ENCODE results near the gene PRKG1. TPM values are rescaled to one million over a fixed set of nuclear protein-coding genes. Genes with fewer than 3 reads are reported as not detected.
A peak's percentile ranks its signal among the peaks of the same experiment; 100 is the strongest.

The PRKG1 gene
- total RNA-seq, 2 donors from 2014 or later, result 17.2 TPM

DNA sequence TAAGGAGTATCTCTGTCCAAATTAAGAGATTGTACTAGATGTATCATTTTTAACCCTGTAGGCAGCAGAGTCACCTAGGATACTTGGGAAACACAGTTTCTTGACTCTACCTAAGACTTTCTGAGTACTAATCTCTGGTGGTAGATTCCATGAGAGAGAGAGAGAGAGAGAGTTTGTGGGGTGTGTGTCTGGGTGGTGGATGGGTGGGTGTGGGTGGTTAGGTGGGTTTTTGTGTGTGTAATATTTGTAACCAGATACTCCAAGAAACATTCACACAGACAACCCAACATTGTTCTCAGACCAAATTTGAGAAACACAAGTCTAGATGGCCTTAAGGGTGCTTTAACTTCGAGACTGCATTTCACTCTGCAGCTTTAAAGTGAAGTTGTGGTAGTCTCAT, 215.2 kb downstream of the PRKG1 start:
- intact Hi-C loops (cut with DNase I, micrococcal nuclease), result no loop called here
- no peak for ATAC-seq
- no peak for DNase-seq

- ATAC-seq (no peak), DNase-seq (no peak)
- intact Hi-C loops (cut with DNase I, micrococcal nuclease), result no loop called here
These were observed 217.7 kb downstream of the PRKG1 start for GRCh38 chr10:51291961-51292360.

GRCh38 chr10:51297438-51297837, 223.2 kb downstream of the PRKG1 start:
- ATAC-seq, result no peak

GRCh38 chr10:51300617-51301304, 226.5 kb downstream of the PRKG1 start:
- intact Hi-C loops (cut with DNase I, micrococcal nuclease), result no loop called here
- DNase-seq, result no peak
- no peak for ATAC-seq

More at GRCh38 chr10:51297438-51297837, 223.2 kb downstream of the PRKG1 start:
- DNase-seq, result no peak
- intact Hi-C loops (cut with DNase I, micrococcal nuclease), result no loop called here

DNA sequence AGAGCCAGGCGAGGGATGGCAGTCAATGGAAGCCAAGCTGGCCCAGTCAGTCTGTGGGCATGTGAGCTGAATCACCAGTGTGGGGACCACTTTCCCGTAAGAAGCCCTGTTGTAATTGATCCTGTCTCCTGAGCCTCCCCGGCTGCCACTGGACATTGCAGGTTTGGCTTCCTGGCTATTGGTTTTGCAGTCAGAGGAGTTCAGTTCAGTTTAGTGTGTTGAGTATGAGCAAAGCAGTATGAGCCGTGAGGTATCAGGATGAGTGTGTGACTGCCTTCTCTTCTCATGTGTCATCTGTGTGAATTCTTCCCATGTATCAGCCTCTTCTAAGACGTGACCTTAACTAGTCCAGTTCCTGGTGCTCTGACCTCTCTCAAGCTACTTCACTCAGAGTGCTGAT, 227.4 kb downstream of the PRKG1 start:
- intact Hi-C loops (cut with DNase I, micrococcal nuclease), result no loop called here
- DNase-seq (no peak), ATAC-seq (no peak)

- intact Hi-C loops (cut with DNase I, micrococcal nuclease), result no loop called here
- DNase-seq, result no peak
- no peak for ATAC-seq
These were observed 228.0 kb downstream of the PRKG1 start for GRCh38 chr10:51302316-51302715.

- no peak for ATAC-seq
- DNase-seq, result no peak
- intact Hi-C loops (cut with DNase I, micrococcal nuclease), result no loop called here
These were observed 233.8 kb downstream of the PRKG1 start for GRCh38 chr10:51308116-51308515.

DNA sequence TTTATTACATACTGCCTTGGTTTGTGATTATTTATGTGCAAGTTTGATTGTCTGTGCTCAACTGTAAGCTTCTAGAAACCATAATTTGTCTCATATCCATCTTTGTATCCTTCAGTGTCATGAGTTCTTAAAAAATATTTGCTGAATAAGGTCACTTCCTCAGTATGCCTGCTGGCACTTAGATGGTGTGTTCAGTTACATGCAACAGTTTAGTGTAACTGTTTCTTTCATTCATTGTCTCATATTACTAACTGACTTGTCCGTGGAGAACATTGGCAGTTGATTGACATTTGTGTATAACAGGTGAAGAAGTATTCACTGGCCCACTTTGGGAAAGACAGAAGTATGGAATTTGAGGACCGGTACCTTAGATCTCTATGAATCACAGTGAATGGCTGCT, 236.9 kb downstream of the PRKG1 start:
- intact Hi-C loops (cut with DNase I, micrococcal nuclease), result no loop called here
- DNase-seq (no peak), ATAC-seq (no peak)

GRCh38 chr10:51312817-51313216, 238.5 kb downstream of the PRKG1 start:
- ATAC-seq (peak; percentile 46), DNase-seq (no peak)
- intact Hi-C loops (cut with DNase I, micrococcal nuclease), result no loop called here

DNA sequence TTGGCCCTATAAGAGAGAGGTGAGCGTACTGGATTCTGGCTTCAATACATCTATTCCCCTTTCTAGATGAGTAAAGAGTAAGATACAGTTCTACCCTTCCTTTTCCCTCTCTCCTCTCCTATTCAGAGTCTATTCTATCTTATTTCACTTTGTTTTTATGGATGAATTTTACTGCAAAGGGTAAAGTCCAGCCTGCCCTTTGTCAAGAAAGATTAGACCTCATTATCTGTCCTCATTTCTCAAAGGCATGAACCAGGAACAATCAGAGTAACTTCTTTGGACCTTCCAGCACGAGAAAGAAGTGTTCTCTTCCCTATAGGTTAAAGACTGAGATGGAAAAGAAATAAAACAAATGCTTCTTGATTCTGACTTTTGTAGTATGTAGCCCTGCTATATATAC, 239.0 kb downstream of the PRKG1 start:
- ATAC-seq, result peak; percentile 93
- intact Hi-C loops (cut with DNase I, micrococcal nuclease), result no loop called here
- DNase-seq, result no peak

DNA sequence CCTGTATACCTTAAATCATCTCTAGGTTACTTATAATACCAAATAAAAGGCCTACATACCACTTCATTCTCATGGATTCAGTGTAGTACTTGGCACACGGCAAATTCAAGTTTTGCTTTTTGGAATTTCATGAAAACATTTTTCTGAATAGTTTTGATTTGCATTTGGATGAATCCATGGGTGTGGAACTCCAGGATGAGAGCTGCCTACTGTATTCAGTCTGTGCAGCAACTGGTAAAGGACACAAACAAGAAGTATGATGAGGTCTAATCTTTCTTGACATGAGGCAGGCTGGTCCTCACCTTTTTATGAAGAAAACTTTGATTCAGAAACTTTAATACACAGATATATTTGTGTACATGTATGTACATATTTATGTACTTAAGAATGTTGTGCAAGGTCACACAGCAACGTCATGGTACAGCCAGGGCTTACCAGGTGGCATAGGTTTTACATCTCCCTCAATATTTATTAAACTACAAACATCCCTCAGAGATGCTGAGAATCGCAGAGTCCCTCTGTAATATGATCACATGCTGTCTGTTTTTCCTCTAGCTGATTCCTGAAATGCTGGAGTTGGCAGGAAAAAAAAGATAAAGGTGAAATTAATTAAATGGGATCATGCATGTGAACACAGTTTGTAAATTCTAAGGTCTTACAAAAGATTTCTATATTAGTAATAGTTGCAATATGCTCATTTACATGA, 239.6 kb downstream of the PRKG1 start:
- no peak for DNase-seq
- ATAC-seq, result no peak
- intact Hi-C loops (cut with DNase I, micrococcal nuclease), result no loop called here

DNA sequence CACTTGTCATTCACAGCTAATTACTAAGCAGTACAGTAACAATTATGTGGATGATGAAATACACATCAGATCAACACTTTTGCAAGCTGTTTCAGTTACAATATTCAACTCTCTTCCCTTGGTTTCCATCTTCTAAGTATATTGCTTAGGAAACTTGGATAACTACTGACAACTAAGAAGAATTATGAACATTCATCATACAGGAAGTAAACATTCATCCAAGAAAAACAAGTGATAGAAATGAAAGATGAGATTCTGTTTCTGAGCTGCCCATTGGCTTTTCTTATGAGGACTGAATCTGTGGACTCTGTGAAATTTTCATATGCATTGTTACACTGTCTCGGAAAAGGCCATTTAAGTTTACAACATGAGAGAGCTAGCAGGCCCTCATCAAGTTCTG, 240.2 kb downstream of the PRKG1 start:
- DNase-seq (no peak), ATAC-seq (no peak)
- intact Hi-C loops (cut with DNase I, micrococcal nuclease), result no loop called here

DNA sequence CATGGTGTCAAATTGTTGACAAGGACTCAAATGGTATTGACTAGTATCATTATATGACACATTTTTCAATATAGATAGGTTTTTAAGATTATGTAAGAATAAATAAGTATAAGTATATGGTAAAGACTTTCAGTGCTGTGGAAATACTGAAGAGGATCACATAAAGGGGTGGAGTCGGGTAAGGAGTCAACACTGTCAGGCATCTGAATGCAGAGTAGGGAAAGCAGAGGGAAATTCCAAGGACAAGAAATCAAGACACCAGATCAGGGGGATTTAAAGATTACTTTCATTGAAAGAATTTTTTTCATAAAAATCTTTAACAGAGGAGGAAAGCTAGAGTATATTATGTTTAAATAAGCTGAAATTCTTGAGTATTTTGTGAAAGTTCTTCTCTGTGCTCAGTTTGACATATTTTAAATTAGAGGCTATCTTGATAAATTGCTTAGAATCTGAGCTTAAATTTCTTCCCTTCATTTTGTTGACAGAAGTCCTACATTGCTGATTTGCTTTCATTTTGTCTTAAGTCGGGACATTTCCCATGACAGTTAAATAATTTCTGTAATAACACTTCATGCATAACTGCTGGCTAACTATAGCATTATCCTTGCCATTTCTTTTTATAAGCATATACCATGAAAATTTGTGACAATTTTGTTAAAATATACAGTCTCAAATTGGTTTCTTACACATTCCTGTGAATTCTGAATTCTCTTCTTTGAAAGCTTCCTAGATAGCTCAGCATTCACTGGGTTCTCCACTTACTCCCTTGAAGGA, 244.3 kb downstream of the PRKG1 start:
- intact Hi-C loops (cut with DNase I, micrococcal nuclease), result no loop called here
- DNase-seq (no peak), ATAC-seq (no peak)

DNA sequence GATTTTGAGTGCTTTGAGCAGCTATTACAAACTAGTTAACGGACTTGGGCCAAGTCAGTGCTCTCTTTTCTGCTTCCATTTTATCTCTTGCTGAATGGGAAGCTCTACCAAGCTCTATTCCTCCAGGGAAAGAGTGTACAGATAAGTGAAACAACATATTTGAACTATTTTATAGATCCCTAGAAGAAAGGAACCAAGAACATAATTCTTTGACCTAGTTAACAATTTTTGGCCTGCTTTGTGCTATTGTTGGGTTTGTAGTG, 244.8 kb downstream of the PRKG1 start:
- intact Hi-C loops (cut with DNase I, micrococcal nuclease), result no loop called here
- ATAC-seq, result no peak

DNA sequence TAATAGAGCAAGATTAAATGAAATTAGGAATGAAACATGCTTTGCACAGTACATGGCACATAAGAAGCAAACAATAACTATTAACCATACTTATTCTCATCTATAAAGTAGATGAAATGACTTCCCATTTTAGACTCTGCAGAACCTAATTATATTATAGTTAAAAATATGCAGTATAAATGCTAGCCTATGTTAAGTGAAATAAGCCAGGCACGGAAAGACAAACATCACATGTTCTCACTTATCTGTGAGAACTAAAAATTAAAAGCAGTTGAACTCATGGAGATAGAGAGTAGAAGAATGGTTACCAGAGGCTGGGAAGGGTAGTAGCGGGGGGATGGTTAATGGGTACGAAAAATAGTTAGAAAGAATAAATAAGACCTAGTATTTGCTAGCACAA, 247.0 kb downstream of the PRKG1 start:
- intact Hi-C loops (cut with DNase I, micrococcal nuclease), result no loop called here
- DNase-seq (no peak), ATAC-seq (no peak)

More for the DNA sequence above, 244.8 kb downstream of the PRKG1 start:
- DNase-seq, result no peak

DNA sequence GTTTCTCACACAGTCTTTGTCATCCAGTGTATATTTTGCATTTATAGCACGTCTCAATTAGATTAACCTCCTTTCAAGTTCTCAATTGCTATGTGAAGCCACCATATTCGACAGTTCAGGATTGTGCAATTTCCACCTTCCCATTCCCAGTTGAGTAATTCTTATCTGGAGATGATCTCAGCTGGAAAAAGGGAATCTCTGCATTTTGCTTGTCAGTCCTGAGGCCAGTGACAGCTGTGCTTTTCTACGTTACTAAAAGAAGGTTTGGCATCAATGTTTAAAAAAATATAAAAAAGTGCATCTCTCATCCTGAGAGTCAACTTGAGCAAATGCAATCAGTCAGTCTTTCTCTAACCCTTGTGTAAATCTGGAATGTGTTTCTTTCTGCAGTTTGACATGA, 247.7 kb downstream of the PRKG1 start:
- no peak for ATAC-seq
- no peak for DNase-seq
- intact Hi-C loops (cut with DNase I, micrococcal nuclease), result no loop called here

GRCh38 chr10:51325649-51326048, 251.4 kb downstream of the PRKG1 start:
- intact Hi-C loops (cut with DNase I, micrococcal nuclease), result no loop called here
- ATAC-seq, result no peak

DNA sequence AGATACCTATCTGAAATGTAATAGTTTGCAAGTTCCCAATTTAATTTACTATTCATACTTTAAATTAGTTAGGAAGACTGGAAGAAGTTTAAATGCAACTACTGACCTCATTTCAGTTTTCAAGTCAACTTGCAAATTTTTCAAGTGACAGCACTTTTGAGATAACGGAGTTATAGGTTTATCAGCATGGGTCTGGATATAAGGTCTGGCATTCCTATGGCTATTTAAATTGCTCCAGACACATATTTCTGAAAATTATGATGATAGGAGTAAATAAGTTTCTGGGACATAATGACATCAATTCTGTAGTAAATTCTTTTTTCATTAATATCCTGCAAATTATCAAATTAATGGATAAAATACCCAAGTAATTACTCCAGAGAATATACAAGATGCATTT, 251.9 kb downstream of the PRKG1 start:
- no peak for DNase-seq
- intact Hi-C loops (cut with DNase I, micrococcal nuclease), result no loop called here
- no peak for ATAC-seq

More at GRCh38 chr10:51325649-51326048, 251.4 kb downstream of the PRKG1 start:
- DNase-seq, result no peak

DNA sequence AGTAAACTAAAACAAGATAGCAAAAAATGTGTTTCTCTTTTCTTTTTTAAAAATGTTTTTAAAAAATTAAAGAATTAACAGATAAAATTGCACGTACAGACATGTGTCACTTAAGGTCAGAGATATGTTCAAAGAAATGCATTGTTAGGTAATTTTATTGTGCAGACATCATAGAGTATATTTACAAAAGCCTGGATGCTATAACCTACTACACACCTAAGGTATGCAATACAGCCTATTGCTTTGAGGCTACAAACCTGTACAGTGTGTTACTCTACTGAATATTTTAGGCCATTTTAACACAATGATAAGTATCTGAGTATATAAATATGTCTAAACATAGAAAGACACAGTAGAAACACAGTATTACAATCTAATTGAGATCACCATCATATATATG, 253.1 kb downstream of the PRKG1 start:
- intact Hi-C loops (cut with DNase I, micrococcal nuclease), result no loop called here
- DNase-seq (no peak), ATAC-seq (peak; percentile 77)

- ATAC-seq (no peak), DNase-seq (no peak)
- intact Hi-C loops (cut with DNase I, micrococcal nuclease), result no loop called here
These were observed 266.1 kb downstream of the PRKG1 start for GRCh38 chr10:51340366-51340765.

Data from left colon (tissue), 2 donors.